DMS 273 treated with DMSO at 0.1 percent for 48 hours (cell line): ENCODE measurements around the gene CTAGE9.

Experiments used
- DNase-seq: peaks from one replicate; lab custom pipeline; 2025; lab: John Stamatoyannopoulos, UW

Gene CTAGE9

GRCh38 chr6:131673184-131673583, 37.6 kb downstream of the CTAGE9 start:
- no peak for DNase-seq

DNA sequence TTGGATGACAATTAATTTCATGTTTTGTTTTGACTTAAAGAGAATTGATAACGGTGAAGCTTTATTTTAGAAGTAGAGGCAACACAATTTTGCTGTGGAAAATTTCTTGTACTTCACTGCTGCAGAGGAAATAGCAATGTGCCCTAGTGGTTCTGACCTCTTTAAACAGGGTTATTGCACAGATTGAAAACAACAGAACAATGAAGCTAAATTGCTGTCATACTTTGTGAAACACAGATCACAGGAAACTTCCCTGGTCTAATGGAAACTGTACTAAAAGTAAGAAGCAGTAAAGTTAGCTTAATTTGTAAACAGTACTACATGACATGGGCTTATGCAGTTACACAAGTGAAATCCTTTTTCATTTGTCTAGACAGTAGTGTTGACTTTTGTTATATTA, 40.9 kb downstream of the CTAGE9 start:
- DNase-seq: no peak

DNA sequence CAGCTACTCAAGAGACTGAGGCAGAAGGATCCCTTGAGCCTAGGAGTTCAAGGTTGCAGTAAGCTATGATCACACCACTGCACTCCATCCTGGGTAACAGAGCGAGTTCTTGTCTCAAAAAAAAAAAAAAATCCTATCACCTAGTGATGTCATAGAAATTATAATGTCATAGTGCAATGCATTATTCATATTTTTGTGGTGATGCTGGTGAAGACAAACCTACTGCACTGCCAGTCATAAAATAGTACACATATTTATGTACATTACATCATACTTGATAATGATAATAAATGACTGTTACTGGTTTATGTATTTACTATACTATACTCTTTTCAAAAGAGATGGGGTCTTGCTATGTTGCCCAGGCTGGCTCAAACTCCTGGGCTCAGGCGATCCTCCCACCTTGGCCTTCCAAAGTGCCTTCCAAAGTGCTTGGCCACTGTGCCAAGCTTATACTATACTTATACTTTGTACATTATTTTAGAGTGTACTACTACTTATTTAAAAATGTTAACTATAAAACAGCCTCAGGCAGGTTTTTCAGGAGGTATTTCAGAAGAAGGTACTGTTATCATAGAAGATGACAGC, 47.1 kb downstream of the CTAGE9 start:
- no peak for DNase-seq

DNA sequence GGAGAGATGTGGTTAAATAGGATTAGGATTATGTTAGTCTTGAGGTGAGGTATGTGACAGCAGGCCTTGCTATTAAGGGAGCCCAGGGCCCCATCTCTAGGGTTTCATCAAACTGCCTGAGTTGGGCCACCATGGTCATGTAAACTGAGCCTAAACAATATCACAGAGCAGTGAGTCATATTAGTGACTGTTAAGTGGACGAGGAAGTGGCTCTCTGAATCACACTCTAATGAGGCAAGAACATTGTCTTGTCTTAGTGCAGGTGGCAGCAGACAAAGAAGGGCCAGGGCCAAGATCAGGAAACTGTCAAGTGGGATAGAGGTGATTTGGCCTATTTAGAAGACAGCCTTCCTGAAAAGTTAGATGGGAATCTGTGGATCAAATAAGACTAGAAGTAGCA, 50.6 kb downstream of the CTAGE9 start:
- DNase-seq: no peak
